Neural cell (in vitro differentiated cells): ENCODE results near the gene ALG6.

ENCODE experiments used
- CTCF ChIP-seq: fragments of 450-650 bp; IDR thresholded peaks from 2 replicates; pipeline ENCODE4 v1.5.1; 2014; ENCODE audit warnings: antibody characterized with exemption, mild to moderate bottlenecking, moderate library complexity; ENCODE audit not compliant: poor library complexity, severe bottlenecking
- EP300 ChIP-seq: fragments of 450-650 bp; conservative IDR thresholded peaks from 2 replicates; pipeline ENCODE4 v1.6.1; 2014; ENCODE audit warnings: antibody characterized with exemption, mild to moderate bottlenecking, moderate library complexity; ENCODE audit not compliant: poor library complexity, severe bottlenecking
- EZH2 ChIP-seq: fragments of 200-600, 300-800 bp; shearing (Covaris generic), sonication (generic); IDR thresholded peaks from 2 replicates; pipeline ENCODE4 v1.6.1; 2014; ENCODE audit warnings: antibody characterized with exemption, low read length, borderline replicate concordance, mild to moderate bottlenecking; ENCODE audit not compliant: insufficient read depth, poor library complexity, severe bottlenecking
- MXI1 ChIP-seq: fragments of 450-650 bp; conservative IDR thresholded peaks from 2 replicates; pipeline ENCODE4 v1.6.1; 2014; ENCODE audit warnings: antibody characterized with exemption, mild to moderate bottlenecking; ENCODE audit not compliant: poor library complexity, severe bottlenecking
- POLR2AphosphoS5 ChIP-seq: IDR thresholded peaks from 2 replicates; pipeline ENCODE4 v1.6.1; 2012
- RAD21 ChIP-seq: fragments of 450-650 bp; conservative IDR thresholded peaks from 2 replicates; pipeline ENCODE4 v1.6.1; 2014; ENCODE audit warnings: antibody characterized with exemption, mild to moderate bottlenecking, moderate library complexity
- REST ChIP-seq: IDR thresholded peaks from 2 replicates; pipeline ENCODE4 v1.6.1; 2012; ENCODE audit warnings: borderline replicate concordance
- TAF1 ChIP-seq: IDR thresholded peaks from 2 replicates; pipeline ENCODE4 v1.6.1; 2012; ENCODE audit warnings: low read depth

- TF ChIP-seq CTCF (no peak), EZH2 (no peak), REST (no peak), POLR2AphosphoS5 (no peak), RAD21 (no peak), EP300 (no peak), MXI1 (no peak), TAF1 (no peak)
Observed at GRCh38 chr1:63418101-63418500, 50.7 kb downstream of the ALG6 start.
